ENCODE results near the gene LMO7. TPM values are rescaled to one million over a fixed set of nuclear protein-coding genes. Genes with fewer than 3 reads are reported as not detected.

Gene LMO7
- total RNA-seq, 2 experiments from 2014 or later = 14.1 to 15.7 TPM

DNA sequence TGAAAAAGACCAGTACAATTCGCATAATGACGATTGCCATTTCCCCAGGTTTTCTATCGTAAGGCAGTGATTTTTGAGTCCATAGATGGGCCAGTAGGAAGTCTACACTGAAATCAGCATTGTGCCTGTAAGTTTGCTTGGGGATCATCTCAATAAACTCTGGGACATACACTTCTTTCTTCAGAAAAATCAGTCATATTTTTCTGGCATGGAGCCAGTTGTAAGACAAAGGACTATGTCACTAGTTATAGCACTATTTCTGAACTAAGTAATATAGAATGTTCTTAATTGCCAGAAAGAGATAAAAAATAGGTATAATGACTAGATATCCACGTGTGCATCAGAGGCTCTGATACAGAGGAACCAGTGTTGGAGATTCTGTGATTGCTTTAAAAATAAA, 243.5 kb downstream of the LMO7 start:
- no peaks in the 10 kb centered on the region for H3K36me3 Mint-ChIP-seq
- no peaks in the 10 kb centered on the region for H3K9me3 Mint-ChIP-seq
- peaks cover 8% of the 10 kb centered on the region for H3K4me1 Mint-ChIP-seq
- H3K4me3 Mint-ChIP-seq = no peak overlapping the region
- H3K27ac Mint-ChIP-seq = no peak overlapping the region
- DNase-seq = no peak
- H3K27me3 Mint-ChIP-seq = peaks cover 16% of the 10 kb centered on the region

DNA sequence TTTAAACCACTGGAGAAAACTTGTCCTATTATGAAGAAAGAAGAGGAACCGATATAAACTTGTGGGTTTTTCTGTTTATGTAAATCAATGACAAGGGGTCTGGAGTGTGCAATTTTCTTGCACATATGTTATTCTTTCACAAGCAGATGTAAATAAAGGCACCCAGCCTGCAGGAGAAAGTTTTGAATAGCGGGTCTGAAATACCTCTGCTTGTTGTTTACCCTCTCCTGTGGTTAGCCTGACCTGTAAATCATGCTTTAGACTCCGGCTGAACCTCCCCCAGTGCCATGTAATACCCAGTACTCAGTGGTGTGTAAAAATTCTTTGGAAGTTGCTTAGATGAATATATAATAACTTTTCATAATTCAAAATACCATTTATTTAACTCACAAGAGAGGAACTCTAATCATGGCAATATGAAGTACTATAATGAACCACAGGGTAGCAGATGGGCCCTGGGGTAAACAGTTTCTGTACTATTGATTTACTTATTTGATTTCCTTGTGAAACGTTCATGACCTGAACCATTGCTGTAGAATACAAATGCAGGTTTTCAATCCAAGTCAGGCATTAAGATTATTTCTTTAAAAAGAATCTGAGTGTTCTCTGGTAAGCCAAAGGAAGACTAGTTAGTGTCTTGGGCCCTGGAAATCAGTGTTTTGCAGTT, 245.1 kb downstream of the LMO7 start:
- Mint-ChIP-seq H3K27me3 (peaks cover 10% of the 10 kb centered on the region), H3K36me3 (no peaks in the 10 kb centered on the region), H3K4me3 (no peak overlapping the region), H3K4me1 (peaks cover 1% of the 10 kb centered on the region), H3K27ac (no peak overlapping the region), H3K9me3 (no peaks in the 10 kb centered on the region)
- no peak for DNase-seq

DNA sequence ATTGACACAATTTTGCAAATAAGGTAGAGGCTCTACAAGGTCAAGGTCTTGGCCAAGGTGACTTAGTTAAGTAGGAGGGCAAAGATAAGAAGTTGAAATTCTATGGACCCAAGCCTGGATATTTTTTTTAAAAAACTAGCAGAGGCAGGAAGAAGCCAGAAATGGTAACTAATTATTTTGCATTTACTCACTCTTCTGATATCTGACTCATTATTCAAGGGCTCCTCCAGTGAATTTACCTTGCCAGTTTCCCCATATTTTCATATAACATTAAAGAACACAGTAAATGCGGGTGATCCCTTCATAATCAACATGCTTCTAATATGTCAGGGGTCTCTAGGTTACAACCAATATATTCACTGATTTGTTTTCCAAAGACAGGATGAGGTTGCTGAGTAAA, 246.1 kb downstream of the LMO7 start:
- no peaks in the 10 kb centered on the region for H3K36me3 Mint-ChIP-seq
- H3K4me1 Mint-ChIP-seq = no peaks in the 10 kb centered on the region
- H3K9me3 Mint-ChIP-seq = no peaks in the 10 kb centered on the region
- no peak for DNase-seq
- no peak overlapping the region for H3K27ac Mint-ChIP-seq
- H3K27me3 Mint-ChIP-seq = peaks cover 6% of the 10 kb centered on the region
- no peak overlapping the region for H3K4me3 Mint-ChIP-seq

DNA sequence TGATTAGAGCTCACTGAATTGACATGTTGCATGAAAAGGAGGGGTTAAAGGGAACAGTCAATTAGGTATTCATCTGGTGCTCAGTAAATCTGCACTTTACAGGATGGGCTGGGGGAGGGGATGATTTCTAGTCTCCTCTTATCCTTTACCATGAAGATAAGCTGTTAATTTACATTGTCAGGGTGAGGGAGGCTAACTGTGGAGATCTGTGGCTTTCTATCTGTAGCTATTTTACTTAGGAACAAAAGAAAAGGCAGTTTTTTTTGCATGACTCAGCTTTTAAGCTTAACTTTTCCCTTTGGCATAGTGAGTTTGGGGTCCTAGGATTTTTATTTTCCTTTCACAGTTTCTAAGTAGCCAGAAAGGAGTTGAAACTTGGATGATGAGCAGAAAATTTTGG, 253.3 kb downstream of the LMO7 start:
- H3K4me1 Mint-ChIP-seq = no peaks in the 10 kb centered on the region
- H3K27ac Mint-ChIP-seq = no peak overlapping the region
- H3K9me3 Mint-ChIP-seq = no peaks in the 10 kb centered on the region
- no peaks in the 10 kb centered on the region for H3K36me3 Mint-ChIP-seq
- H3K27me3 Mint-ChIP-seq = peaks cover 8% of the 10 kb centered on the region
- no peak for DNase-seq
- H3K4me3 Mint-ChIP-seq = no peak overlapping the region

DNA sequence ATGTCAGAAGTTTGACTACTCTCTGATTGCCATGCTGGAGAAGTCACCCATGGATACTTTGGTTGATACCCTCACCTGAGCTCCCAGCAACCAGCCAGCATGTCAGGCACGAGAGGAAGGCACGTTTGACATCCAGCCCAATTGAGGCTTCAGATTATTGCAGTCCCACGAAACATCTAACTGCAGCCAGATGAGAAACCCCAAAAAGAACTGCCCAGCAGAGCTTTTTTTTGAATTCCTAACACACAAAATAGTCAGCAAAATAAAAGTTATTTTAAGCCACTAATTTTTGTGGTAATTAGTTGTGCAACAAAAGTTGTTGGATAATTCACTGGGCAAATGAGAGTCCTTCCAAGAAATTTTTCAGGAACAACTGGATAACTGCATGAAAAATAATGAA, 259.0 kb downstream of the LMO7 start:
- H3K27me3 Mint-ChIP-seq = no peaks in the 10 kb centered on the region
- no peaks in the 10 kb centered on the region for H3K4me1 Mint-ChIP-seq
- H3K27ac Mint-ChIP-seq = no peak overlapping the region
- no peaks in the 10 kb centered on the region for H3K36me3 Mint-ChIP-seq
- H3K4me3 Mint-ChIP-seq = no peak overlapping the region
- H3K9me3 Mint-ChIP-seq = no peaks in the 10 kb centered on the region
- DNase-seq = no peak

DNA sequence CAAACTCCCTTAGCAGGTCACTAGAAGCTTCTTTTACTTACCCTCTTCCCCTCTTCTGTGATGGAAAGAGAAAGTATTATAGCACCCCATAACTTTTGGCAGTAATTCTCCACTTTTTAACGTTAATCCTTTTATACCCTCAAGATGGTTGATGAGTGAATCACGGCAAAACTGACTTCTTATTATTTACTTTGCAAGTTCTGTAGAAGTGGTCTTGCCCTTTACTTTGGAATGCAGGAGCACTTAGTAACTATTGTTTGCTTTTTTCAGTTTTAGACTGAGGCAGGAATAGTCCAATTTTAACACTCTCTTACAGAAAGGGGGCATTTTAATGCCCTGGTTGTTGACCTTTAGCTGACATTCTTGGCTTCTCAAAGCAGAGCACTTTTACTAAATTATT, 260.1 kb downstream of the LMO7 start:
- no peaks in the 10 kb centered on the region for H3K27me3 Mint-ChIP-seq
- no peaks in the 10 kb centered on the region for H3K36me3 Mint-ChIP-seq
- no peak overlapping the region for H3K4me3 Mint-ChIP-seq
- H3K9me3 Mint-ChIP-seq = no peaks in the 10 kb centered on the region
- H3K27ac Mint-ChIP-seq = no peak overlapping the region
- no peaks in the 10 kb centered on the region for H3K4me1 Mint-ChIP-seq
- DNase-seq = no peak

DNA sequence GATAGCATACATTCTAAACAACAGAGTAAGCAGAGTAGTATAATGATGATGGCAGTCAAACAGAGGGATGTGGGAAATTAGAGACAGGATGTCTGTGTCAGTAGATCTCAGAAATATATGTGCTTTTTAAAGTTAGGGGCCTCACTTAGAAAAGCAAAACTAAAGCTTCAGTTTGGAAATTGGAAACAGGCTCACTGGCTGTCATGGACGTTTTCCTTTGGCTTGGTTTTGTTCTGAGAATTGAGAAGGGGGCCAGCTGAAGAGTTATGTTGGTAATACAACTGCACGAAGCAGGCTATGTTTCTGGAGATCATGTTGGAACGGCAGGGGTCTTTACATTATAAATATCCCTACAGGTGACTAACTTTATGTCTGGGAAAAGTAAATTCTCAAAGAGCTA, 261.3 kb downstream of the LMO7 start:
- Mint-ChIP-seq H3K4me1 (no peaks in the 10 kb centered on the region), H3K36me3 (no peaks in the 10 kb centered on the region), H3K9me3 (no peaks in the 10 kb centered on the region), H3K4me3 (no peak overlapping the region), H3K27me3 (no peaks in the 10 kb centered on the region), H3K27ac (no peak overlapping the region)
- no peak for DNase-seq

DNA sequence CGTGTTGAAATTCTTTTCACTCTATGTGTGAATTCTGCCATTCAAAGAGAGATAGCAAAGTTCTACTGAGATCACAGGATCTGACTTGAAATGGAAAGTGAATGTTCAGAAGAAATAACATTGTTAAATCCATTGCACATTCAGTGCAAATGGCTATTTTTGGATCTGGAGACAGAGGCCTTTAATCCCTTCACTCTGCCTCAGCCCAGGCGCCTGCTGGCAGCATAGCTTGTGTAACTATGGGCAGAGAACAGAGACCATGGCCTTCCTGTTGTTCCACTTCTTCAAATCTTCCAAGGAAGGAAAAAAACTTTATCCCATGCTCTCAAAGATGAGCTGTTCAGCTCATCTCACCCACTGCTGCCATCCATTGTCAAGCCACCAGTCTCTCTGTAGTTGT, 265.4 kb downstream of the LMO7 start:
- no peak for DNase-seq
- H3K36me3 Mint-ChIP-seq = no peaks in the 10 kb centered on the region

DNA sequence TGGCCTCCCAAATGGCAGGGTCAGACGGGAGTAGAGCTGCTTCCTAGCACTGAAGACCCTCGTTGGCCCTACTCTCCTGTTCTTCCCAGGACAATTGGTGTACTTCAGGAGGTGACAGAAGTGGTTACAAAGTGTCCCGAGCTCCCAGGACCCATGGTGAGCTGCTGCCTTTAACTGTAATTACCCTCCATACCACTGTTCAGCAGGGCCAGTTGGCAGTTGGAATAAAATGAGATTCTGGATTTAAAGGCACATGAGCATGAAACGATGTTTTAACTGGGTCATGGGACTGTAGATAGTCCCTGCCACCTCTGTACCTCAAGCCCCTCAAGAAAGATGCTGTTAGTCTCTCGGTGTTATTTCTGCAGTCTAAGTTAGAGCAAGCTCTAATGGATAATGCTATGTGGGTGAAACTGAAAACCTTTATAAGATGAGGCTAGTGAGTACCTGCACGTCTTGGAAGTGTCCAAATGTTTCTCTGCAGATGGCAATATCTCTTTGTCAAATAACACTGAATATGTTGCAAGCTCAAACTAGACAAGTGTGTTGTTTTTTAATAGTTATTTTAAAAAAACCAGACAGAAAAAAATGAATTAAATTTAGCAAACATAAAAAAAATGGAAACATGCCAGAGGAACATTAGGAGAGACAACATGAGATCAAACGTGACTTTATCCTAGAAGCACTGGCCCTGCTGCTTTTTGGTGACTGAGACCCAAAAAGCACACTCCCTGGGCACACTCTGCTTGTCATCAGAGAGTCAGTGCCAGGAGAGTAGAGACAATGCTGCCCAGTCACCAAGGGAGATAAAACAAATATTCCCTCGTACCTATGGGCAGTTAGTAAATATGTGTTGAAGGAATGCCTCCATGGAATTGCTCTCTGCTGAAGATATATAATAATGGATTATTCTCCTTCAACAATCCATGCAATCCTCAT, 266.3 kb downstream of the LMO7 start:
- no peaks in the 10 kb centered on the region for H3K9me3 Mint-ChIP-seq
- H3K27ac Mint-ChIP-seq = no peak overlapping the region
- no peaks in the 10 kb centered on the region for H3K27me3 Mint-ChIP-seq
- no peaks in the 10 kb centered on the region for H3K4me1 Mint-ChIP-seq
- no peaks in the 10 kb centered on the region for H3K36me3 Mint-ChIP-seq
- H3K4me3 Mint-ChIP-seq = no peak overlapping the region
- no peak for DNase-seq

More for the DNA sequence above, 265.4 kb downstream of the LMO7 start:
- Mint-ChIP-seq H3K9me3 (no peaks in the 10 kb centered on the region), H3K4me1 (no peaks in the 10 kb centered on the region), H3K27me3 (no peaks in the 10 kb centered on the region), H3K4me3 (no peak overlapping the region), H3K27ac (no peak overlapping the region)

DNA sequence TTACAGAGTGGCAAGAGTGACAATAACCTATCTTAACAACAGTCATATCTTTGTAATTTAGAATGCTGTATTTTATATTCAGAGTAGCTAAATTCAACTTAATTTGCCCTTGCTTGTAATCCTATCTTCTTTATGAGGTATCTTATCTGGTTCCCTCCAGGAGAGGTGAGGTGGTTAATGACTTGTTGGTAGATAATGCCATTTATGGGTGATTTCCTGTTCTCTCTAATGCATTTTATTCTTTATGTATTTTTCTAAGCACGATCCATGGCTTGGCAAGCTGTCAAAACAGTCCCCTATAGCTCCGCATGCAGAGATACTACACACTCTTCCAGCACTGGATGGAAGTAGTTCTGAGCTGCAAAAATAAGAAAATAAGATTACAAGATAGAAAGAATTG, 267.9 kb downstream of the LMO7 start:
- no peaks in the 10 kb centered on the region for H3K4me1 Mint-ChIP-seq

DNA sequence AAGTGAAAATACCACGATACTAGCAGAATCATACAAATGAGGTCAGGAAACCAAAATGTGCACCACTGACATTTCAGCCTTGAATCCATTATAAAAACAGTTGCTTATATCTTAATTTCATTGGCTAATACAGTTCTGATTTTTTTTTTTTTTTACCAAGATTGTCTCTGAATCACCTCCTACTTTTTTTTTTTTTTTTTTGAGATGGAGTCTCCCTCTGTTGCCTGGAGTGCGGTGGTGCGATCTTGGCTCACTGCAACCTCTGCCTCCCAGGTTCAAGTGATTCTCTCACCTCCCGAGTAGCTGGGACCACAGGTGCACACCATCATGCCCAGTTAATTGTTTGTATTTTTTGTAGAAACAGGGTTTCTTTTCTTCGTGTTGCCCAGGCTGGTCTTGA, 270.2 kb downstream of the LMO7 start:
- no peak overlapping the region for H3K4me3 Mint-ChIP-seq
- H3K9me3 Mint-ChIP-seq = no peaks in the 10 kb centered on the region
- no peaks in the 10 kb centered on the region for H3K4me1 Mint-ChIP-seq
- no peaks in the 10 kb centered on the region for H3K36me3 Mint-ChIP-seq
- no peak overlapping the region for H3K27ac Mint-ChIP-seq
- no peak for DNase-seq
- no peaks in the 10 kb centered on the region for H3K27me3 Mint-ChIP-seq

More for the DNA sequence above, 267.9 kb downstream of the LMO7 start:
- no peaks in the 10 kb centered on the region for H3K9me3 Mint-ChIP-seq
- H3K36me3 Mint-ChIP-seq = no peaks in the 10 kb centered on the region
- H3K4me3 Mint-ChIP-seq = no peak overlapping the region
- no peaks in the 10 kb centered on the region for H3K27me3 Mint-ChIP-seq
- DNase-seq = no peak
- no peak overlapping the region for H3K27ac Mint-ChIP-seq

DNA sequence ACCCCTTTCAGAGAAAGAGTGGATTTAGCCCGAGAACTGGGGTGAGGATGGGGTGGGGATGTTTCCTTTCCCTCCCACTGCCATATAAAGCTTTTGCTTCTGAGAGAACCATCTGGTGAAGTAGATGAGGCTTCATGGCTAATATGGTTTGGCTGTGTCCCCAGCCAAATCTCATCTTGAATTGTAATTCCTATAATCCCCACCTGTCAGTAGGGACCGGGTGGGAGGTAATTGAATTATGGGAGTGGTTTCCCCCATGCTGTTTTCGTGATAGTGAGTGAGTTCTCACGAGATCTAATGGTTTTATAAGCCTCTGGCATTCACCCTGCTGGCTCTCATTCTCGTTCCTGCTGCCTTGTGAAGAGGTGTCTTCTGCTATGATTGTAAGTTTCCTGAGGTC, 270.9 kb downstream of the LMO7 start:
- Mint-ChIP-seq H3K9me3 (no peaks in the 10 kb centered on the region), H3K4me1 (no peaks in the 10 kb centered on the region), H3K27me3 (no peaks in the 10 kb centered on the region), H3K27ac (no peak overlapping the region), H3K36me3 (no peaks in the 10 kb centered on the region), H3K4me3 (no peak overlapping the region)
- DNase-seq = no peak

DNA sequence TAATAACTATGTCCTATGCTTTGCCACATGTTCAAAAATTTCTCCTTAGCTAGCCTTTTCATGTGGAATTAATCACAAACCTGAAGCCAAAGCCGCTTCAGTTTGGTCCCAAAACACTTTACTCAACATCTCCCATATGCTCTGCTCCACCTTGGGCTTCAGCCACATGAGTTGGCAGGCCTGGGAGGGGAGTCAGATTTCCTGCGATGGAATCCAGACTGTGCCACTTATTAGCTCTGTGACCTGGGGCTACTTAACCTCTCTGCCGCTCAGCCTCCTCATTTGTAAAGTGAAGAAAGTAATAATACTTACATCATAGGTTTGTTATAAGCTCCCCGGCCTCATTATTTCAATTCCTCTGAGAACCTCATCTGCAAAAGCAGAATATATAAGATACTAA, 272.0 kb downstream of the LMO7 start:
- H3K27me3 Mint-ChIP-seq = no peaks in the 10 kb centered on the region
- no peak overlapping the region for H3K27ac Mint-ChIP-seq
- H3K36me3 Mint-ChIP-seq = no peaks in the 10 kb centered on the region
- H3K4me3 Mint-ChIP-seq = no peak overlapping the region
- no peaks in the 10 kb centered on the region for H3K9me3 Mint-ChIP-seq
- DNase-seq = no peak
- no peaks in the 10 kb centered on the region for H3K4me1 Mint-ChIP-seq

Measured in activated naive CD8-positive, alpha-beta T cell treated with anti-CD3 and anti-CD28 coated beads for 36 hours (primary cell).